Fibroblast of skin of left biceps (primary cell): ENCODE measurements around the gene PALS1.
A peak's percentile ranks its signal among the peaks of the same experiment; 100 is the strongest.

Experiments used
- DNase-seq, 2 experiments: peaks; one replicate each; pipeline ENCODE4 v3.0.0-alpha.2; 2013; ENCODE audit warnings: low read depth in 2 of 2

PALS1 gene

GRCh38 chr14:67241411-67242167 lies at the start of gene PALS1:
PALS1 (plus strand) TSS chr14:67241435; CDS start chr14:67279171, 37,736 bp downstream.
- DNase-seq = peak; percentile 21 to 33

- no peak for DNase-seq
Measured at GRCh38 chr14:67191768-67192290, 49.4 kb upstream of the PALS1 start.

- DNase-seq = no peak
Measured at GRCh38 chr14:67192366-67192765, 48.9 kb upstream of the PALS1 start.

GRCh38 chr14:67195279-67195678 lies 46.0 kb upstream of the PALS1 start:
- DNase-seq = no peak

- no peak for DNase-seq
Measured at GRCh38 chr14:67199016-67199415, 42.2 kb upstream of the PALS1 start.

- DNase-seq = no peak
Measured at GRCh38 chr14:67207810-67208209, 33.4 kb upstream of the PALS1 start.

GRCh38 chr14:67218126-67218525 lies 23.1 kb upstream of the PALS1 start:
- no peak for DNase-seq

- peak; percentile 72 to 73 for DNase-seq
Measured at GRCh38 chr14:67221248-67221981, 19.8 kb upstream of the PALS1 start.

GRCh38 chr14:67221982-67222328 lies 19.3 kb upstream of the PALS1 start:
- no peak for DNase-seq

- no peak for DNase-seq
Measured at GRCh38 chr14:67225523-67225922, 15.7 kb upstream of the PALS1 start.

GRCh38 chr14:67228325-67228984 lies 12.8 kb upstream of the PALS1 start:
- no peak for DNase-seq

GRCh38 chr14:67232066-67232465 lies 9.2 kb upstream of the PALS1 start:
- no peak for DNase-seq

- no peak for DNase-seq
Measured at GRCh38 chr14:67232621-67233020, 8.6 kb upstream of the PALS1 start.

- no peak for DNase-seq
Measured at GRCh38 chr14:67237591-67237990, 3.6 kb upstream of the PALS1 start.

- no peak for DNase-seq
Measured at GRCh38 chr14:67239582-67239981, 1.7 kb upstream of the PALS1 start.

GRCh38 chr14:67240168-67240932 lies 885 bp upstream of the PALS1 start:
- no peak for DNase-seq

- DNase-seq = peak; percentile 92 to 95
Measured at GRCh38 chr14:67240978-67241410, 241 bp upstream of the PALS1 start.

GRCh38 chr14:67242168-67242420 lies 859 bp downstream of the PALS1 start:
- DNase-seq = no peak

GRCh38 chr14:67245104-67245503 lies 3.9 kb downstream of the PALS1 start:
- DNase-seq = no peak

GRCh38 chr14:67251573-67252226 lies 10.5 kb downstream of the PALS1 start:
- no peak for DNase-seq

- no peak for DNase-seq
Measured at GRCh38 chr14:67253076-67253635, 11.9 kb downstream of the PALS1 start.
